GM21737 (cell line): ENCODE data around the gene LDLRAD3.

Experiments used
- ATAC-seq: cut with Tn5 transposase; IDR thresholded peaks from one replicate; pipeline ENCODE4 v1.9.1; 2021; ENCODE audit warnings: mild to moderate bottlenecking, moderate library complexity; ENCODE audit not compliant: unreplicated experiment

The LDLRAD3 gene

GRCh38 chr11:36014898-36015665, 71.2 kb downstream of the LDLRAD3 start:
- no peak for ATAC-seq

- no peak for ATAC-seq
These were observed 71.9 kb downstream of the LDLRAD3 start for GRCh38 chr11:36015799-36016198.

- no peak for ATAC-seq
These were observed 72.4 kb downstream of the LDLRAD3 start for GRCh38 chr11:36016263-36016662.

- no peak for ATAC-seq
These were observed 72.8 kb downstream of the LDLRAD3 start for GRCh38 chr11:36016709-36017108.

- no peak for ATAC-seq
These were observed 75.2 kb downstream of the LDLRAD3 start for GRCh38 chr11:36019005-36019596.

GRCh38 chr11:36019722-36020121, 75.9 kb downstream of the LDLRAD3 start:
- no peak for ATAC-seq

GRCh38 chr11:36022882-36023281, 79.0 kb downstream of the LDLRAD3 start:
- no peak for ATAC-seq

- ATAC-seq = no peak
These were observed 80.1 kb downstream of the LDLRAD3 start for GRCh38 chr11:36023922-36024321.

- no peak for ATAC-seq
These were observed 80.9 kb downstream of the LDLRAD3 start for GRCh38 chr11:36024716-36025115.

- no peak for ATAC-seq
These were observed 82.6 kb downstream of the LDLRAD3 start for GRCh38 chr11:36026315-36026968.

- ATAC-seq = no peak
These were observed 83.9 kb downstream of the LDLRAD3 start for GRCh38 chr11:36027731-36028130.

GRCh38 chr11:36029616-36030015, 85.8 kb downstream of the LDLRAD3 start:
- no peak for ATAC-seq

GRCh38 chr11:36030731-36031281, 86.9 kb downstream of the LDLRAD3 start:
- ATAC-seq = no peak

- ATAC-seq = no peak
These were observed 89.4 kb downstream of the LDLRAD3 start for GRCh38 chr11:36033082-36033751.

- no peak for ATAC-seq
These were observed 90.1 kb downstream of the LDLRAD3 start for GRCh38 chr11:36033936-36034335.

GRCh38 chr11:36034551-36035331, 90.9 kb downstream of the LDLRAD3 start:
- no peak for ATAC-seq

- ATAC-seq = no peak
These were observed 91.6 kb downstream of the LDLRAD3 start for GRCh38 chr11:36035454-36035853.

- ATAC-seq = no peak
These were observed 92.1 kb downstream of the LDLRAD3 start for GRCh38 chr11:36035999-36036398.

- no peak for ATAC-seq
These were observed 93.2 kb downstream of the LDLRAD3 start for GRCh38 chr11:36037031-36037430.

GRCh38 chr11:36038541-36038940, 94.7 kb downstream of the LDLRAD3 start:
- no peak for ATAC-seq
